ENCODE results near the gene EDIL3. TPM values are rescaled to one million over a fixed set of nuclear protein-coding genes. Genes with fewer than 3 reads are reported as not detected.

The EDIL3 gene
- total RNA-seq, 1 donor from 2014 or later, result 15.2 TPM

DNA sequence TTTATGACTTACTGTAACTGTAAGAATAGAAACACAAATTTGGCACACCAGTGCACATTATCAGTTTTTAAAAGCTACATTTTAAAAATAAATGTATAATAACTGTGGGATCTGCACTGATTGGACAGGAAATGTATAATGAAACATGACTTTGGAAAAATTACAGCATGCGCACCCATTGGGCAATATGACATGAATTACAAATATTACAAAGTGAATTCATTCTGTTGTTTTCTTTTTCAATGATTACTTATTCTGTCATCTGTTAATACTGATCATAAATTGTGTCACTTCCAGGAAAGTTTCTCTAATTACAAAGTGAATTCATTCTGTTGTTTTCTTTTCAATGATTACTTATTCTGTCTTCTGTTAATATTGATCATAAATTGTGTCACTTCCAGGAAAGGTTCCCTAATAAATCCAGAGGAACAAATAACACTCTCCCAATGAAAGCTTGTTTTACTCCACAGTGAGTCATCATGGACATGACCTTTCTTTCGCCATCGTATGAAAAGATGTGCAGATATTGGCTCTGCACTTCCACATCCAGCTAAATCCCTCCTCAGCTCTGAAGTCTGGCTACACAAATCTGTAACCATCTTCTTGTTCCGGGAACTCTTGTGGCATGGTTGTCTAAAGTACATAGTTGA lies 367.0 kb downstream of the EDIL3 start:
- no peaks in the 10 kb centered on the region for H3K36me3 ChIP-seq
- H3K27ac ChIP-seq, result no peak overlapping the region
- H3K4me1 ChIP-seq, result no peaks in the 10 kb centered on the region
- no peak overlapping the region for H3K4me3 ChIP-seq
- H3K9me3 ChIP-seq, result no peaks in the 10 kb centered on the region
- intact Hi-C loops (cut with DNase I), result loop anchor here (10.0 kb wide), 1 partner anchor 343 kb away; no protein-coding TSS in a partner anchor
- TF ChIP-seq POLR2AphosphoS5 (IDR thresholded peaks at IDR 0.05; ENCODE audit: insufficient read depth in 1 of 2, low read depth in 1 of 2), result no peak
- no peak for DNase-seq (ENCODE audit: extremely low spot score in 2 of 2)
- no peaks in the 10 kb centered on the region for H3K27me3 ChIP-seq

DNA sequence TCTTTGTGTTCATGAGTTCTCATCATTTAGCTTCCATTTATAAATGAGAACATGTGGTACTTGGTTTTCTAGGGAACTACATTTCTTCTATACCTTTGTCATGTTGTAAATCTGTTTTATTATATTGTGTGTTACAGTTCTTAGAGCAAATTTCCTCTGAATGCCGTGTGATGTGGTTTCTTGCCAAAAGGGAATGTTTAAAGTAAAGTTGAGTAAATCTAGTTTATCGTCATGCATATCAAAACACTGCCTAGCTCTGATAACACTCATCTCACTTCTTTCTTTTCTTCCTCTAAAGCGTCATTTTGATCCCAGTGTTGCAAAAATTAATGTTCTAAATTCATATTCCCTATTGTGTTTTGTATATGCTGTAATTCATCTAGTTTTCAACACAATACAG lies 368.6 kb downstream of the EDIL3 start:
- TF ChIP-seq, protein P1, sequence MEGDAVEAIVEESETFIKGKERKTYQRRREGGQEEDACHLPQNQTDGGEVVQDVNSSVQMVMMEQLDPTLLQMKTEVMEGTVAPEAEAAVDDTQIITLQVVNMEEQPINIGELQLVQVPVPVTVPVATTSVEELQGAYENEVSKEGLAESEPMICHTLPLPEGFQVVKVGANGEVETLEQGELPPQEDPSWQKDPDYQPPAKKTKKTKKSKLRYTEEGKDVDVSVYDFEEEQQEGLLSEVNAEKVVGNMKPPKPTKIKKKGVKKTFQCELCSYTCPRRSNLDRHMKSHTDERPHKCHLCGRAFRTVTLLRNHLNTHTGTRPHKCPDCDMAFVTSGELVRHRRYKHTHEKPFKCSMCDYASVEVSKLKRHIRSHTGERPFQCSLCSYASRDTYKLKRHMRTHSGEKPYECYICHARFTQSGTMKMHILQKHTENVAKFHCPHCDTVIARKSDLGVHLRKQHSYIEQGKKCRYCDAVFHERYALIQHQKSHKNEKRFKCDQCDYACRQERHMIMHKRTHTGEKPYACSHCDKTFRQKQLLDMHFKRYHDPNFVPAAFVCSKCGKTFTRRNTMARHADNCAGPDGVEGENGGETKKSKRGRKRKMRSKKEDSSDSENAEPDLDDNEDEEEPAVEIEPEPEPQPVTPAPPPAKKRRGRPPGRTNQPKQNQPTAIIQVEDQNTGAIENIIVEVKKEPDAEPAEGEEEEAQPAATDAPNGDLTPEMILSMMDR (IDR thresholded peaks at IDR 0.05), result no peak
- TF ChIP-seq POLR2AphosphoS5 (IDR thresholded peaks at IDR 0.05; ENCODE audit: insufficient read depth in 1 of 2, low read depth in 1 of 2) (no peak), POLR2A (IDR thresholded peaks at IDR 0.05) (no peak)
- H3K27ac ChIP-seq, result no peak overlapping the region
- no peak overlapping the region for H3K4me3 ChIP-seq
- no peaks in the 10 kb centered on the region for H3K9me3 ChIP-seq
- no peaks in the 10 kb centered on the region for H3K4me1 ChIP-seq
- DNase-seq (ENCODE audit: extremely low spot score in 2 of 2), result no peak
- H3K36me3 ChIP-seq, result no peaks in the 10 kb centered on the region
- H3K27me3 ChIP-seq, result no peaks in the 10 kb centered on the region
- intact Hi-C loops (cut with DNase I), result loop anchor here (10.0 kb wide), 1 partner anchor 341 kb away; no protein-coding TSS in a partner anchor

DNA sequence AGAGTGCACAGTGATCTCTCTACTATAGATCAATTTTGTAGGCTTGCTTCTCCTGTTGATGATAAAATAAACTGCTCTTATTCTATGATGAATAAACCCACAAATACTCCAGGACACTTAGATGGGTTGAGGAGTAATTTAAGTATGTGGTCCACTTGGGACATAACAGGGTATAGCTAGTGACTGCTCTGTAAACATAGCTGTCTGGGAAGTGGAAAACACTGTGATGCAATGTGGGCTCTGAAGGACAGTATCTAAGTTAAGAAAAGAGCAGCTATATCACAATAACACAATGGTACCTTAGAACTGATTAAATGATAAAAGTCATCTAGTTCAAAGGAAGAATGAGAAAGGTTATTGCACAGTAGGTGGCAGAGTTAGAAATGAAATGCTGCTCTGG lies 369.7 kb downstream of the EDIL3 start:
- Histone ChIP-seq H3K4me3 (no peak overlapping the region), H3K9me3 (no peaks in the 10 kb centered on the region), H3K27me3 (no peaks in the 10 kb centered on the region), H3K36me3 (no peaks in the 10 kb centered on the region), H3K4me1 (no peaks in the 10 kb centered on the region), H3K27ac (no peak overlapping the region)
- TF ChIP-seq POLR2AphosphoS5 (IDR thresholded peaks at IDR 0.05; ENCODE audit: insufficient read depth in 1 of 2, low read depth in 1 of 2) (no peak), POLR2A (IDR thresholded peaks at IDR 0.05) (no peak)
- TF ChIP-seq, protein P1 (IDR thresholded peaks at IDR 0.05), result no peak
- intact Hi-C loops (cut with DNase I), result loop anchor here (10.0 kb wide), 1 partner anchor 340 kb away; no protein-coding TSS in a partner anchor
- DNase-seq (ENCODE audit: extremely low spot score in 2 of 2), result no peak

DNA sequence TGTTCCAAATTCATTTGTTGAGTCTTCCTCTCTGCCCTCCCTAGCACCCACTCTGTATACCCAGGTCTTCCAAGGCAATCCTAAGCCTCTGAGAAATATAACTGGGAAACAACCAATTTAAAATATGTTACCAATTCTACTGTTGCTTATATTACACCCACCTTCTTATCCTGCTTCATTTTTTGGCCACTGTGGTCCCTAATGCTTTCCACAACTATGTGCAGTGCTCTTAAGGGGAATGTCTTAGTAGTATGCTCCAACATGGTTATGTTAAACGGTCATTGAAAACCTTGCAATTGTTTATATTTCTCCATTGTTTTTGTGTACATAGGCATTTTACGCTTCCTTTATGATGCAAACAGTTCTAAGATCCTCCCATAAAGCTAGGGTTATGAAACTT lies 390.9 kb downstream of the EDIL3 start:
- no peaks in the 10 kb centered on the region for H3K36me3 ChIP-seq
- no peak overlapping the region for H3K4me3 ChIP-seq
- H3K27ac ChIP-seq, result no peak overlapping the region
- DNase-seq (ENCODE audit: extremely low spot score in 2 of 2), result no peak
- H3K4me1 ChIP-seq, result no peaks in the 10 kb centered on the region
- H3K9me3 ChIP-seq, result no peaks in the 10 kb centered on the region
- no peak for TF ChIP-seq POLR2AphosphoS5 (IDR thresholded peaks at IDR 0.05; ENCODE audit: insufficient read depth in 1 of 2, low read depth in 1 of 2)
- TF ChIP-seq POLR2A (IDR thresholded peaks at IDR 0.05), result no peak
- TF ChIP-seq, protein P1 (IDR thresholded peaks at IDR 0.05), result no peak
- intact Hi-C loops (cut with DNase I), result no loop called here
- no peaks in the 10 kb centered on the region for H3K27me3 ChIP-seq

DNA sequence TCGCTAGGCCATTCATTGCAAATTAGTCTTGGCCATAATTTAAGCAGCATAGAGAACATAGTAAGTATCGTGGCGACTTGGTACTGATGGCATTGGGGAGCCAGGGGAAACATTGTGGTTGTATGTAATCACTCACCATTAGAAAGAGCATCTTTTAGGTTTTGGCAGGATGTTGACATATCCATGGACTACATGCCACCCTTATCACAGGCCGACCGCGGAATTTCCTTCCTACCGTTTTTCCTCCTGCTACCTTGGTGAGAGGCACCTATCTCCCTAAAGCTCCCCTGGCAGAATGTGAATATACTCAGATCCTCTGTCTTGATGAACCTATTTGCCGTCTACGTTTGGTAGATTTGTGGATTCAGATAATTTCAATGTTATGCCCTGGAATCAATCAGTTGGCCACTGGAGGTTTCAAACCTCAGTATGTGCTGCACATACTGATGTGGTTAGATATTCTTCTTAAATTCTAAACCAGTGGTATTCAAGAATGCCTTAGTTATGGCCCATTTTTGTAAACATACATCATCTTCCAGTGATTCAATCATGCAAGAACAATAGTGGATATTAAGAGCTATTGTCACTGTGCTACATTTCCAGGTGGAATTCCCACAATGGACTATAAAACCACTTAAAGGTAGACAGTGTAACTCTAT lies 393.0 kb downstream of the EDIL3 start:
- DNase-seq (ENCODE audit: extremely low spot score in 2 of 2), result no peak
- Histone ChIP-seq H3K9me3 (no peaks in the 10 kb centered on the region), H3K4me3 (no peak overlapping the region), H3K36me3 (no peaks in the 10 kb centered on the region), H3K27ac (no peak overlapping the region), H3K4me1 (no peaks in the 10 kb centered on the region), H3K27me3 (no peaks in the 10 kb centered on the region)
- TF ChIP-seq, protein P1 (IDR thresholded peaks at IDR 0.05), result no peak
- TF ChIP-seq POLR2AphosphoS5 (IDR thresholded peaks at IDR 0.05; ENCODE audit: insufficient read depth in 1 of 2, low read depth in 1 of 2) (no peak), POLR2A (IDR thresholded peaks at IDR 0.05) (no peak)
- intact Hi-C loops (cut with DNase I), result no loop called here
